HG03520 (cell line): Measurements from ENCODE around the gene NPEPPS.
"Not testable (repeated sequence)": the region's sequence is repeated elsewhere in the genome, so short reads cannot be mapped to it uniquely, and the experiment has no call there.

Experiments
- ATAC-seq: cut with Tn5 transposase; IDR thresholded peaks from one replicate; pipeline ENCODE4 v1.9.1; 2021; ENCODE audit warnings: mild to moderate bottlenecking, moderate library complexity; ENCODE audit not compliant: unreplicated experiment

Gene NPEPPS

GRCh38 chr17:47560517-47561043, 29.7 kb downstream of the NPEPPS start:
- ATAC-seq: not testable (repeated sequence)

GRCh38 chr17:47561698-47562405, 30.9 kb downstream of the NPEPPS start:
- ATAC-seq: not testable (repeated sequence)

GRCh38 chr17:47562406-47562705, 31.4 kb downstream of the NPEPPS start:
- not testable (repeated sequence) for ATAC-seq

GRCh38 chr17:47567261-47567660, 36.4 kb downstream of the NPEPPS start:
- not testable (repeated sequence) for ATAC-seq

GRCh38 chr17:47572561-47572960, 41.7 kb downstream of the NPEPPS start:
- ATAC-seq: not testable (repeated sequence)

- not testable (repeated sequence) for ATAC-seq
These were observed 51.5 kb downstream of the NPEPPS start for GRCh38 chr17:47582416-47582815.

- not testable (repeated sequence) for ATAC-seq
These were observed 55.6 kb downstream of the NPEPPS start for GRCh38 chr17:47586378-47587055.

- not testable (repeated sequence) for ATAC-seq
These were observed 62.6 kb downstream of the NPEPPS start for GRCh38 chr17:47593522-47593921.

GRCh38 chr17:47603830-47604597, 73.1 kb downstream of the NPEPPS start:
- no peak for ATAC-seq

- no peak for ATAC-seq
These were observed 73.7 kb downstream of the NPEPPS start for GRCh38 chr17:47604598-47604927.

GRCh38 chr17:47605011-47605410, 74.1 kb downstream of the NPEPPS start:
- no peak for ATAC-seq

- ATAC-seq: no peak
These were observed 76.6 kb downstream of the NPEPPS start for GRCh38 chr17:47607481-47607880.

- no peak for ATAC-seq
These were observed 80.8 kb downstream of the NPEPPS start for GRCh38 chr17:47611372-47612350.

GRCh38 chr17:47615766-47616424, 85.0 kb downstream of the NPEPPS start:
- ATAC-seq: no peak

- no peak for ATAC-seq
These were observed 87.5 kb downstream of the NPEPPS start for GRCh38 chr17:47618410-47618809.

- ATAC-seq: no peak
These were observed 89.8 kb downstream of the NPEPPS start for GRCh38 chr17:47620503-47621245.

- ATAC-seq: no peak
These were observed 90.6 kb downstream of the NPEPPS start for GRCh38 chr17:47621293-47622179.

GRCh38 chr17:47622180-47622549, 91.3 kb downstream of the NPEPPS start:
- ATAC-seq: no peak
